Cardiac fibroblast (primary cell): ENCODE measurements around the gene TMEM184B.

ENCODE experiments used
- DNase-seq, 2 donors: peaks; one replicate each; pipeline versions ENCODE4 v3.0.0 to v3.0.0-alpha.2; 2010; ENCODE audit warnings: low read depth in 2 of 2
- H3K4me3 ChIP-seq, 2 donors: replicated peaks in 1 of 2; 1 replicate in 1 of 2; 2 replicates in 1 of 2; pipeline ENCODE4 v1.5.1; 2011; ENCODE audit warnings: low read depth in 2 of 2, low read length in 2 of 2, mild to moderate bottlenecking in 2 of 2, moderate library complexity in 1 of 2
- TF ChIP-seq, protein P1 (sequence below): IDR thresholded peaks from one replicate; pipeline ENCODE4 v1.5.1; 2011; ENCODE audit warnings: low read depth, mild to moderate bottlenecking, low read length, inconsistent platforms

The TMEM184B gene

GRCh38 chr22:38305471-38306448 is 33.0 kb upstream of the TMEM184B start:
- H3K4me3 ChIP-seq = no peak overlapping the region
- TF ChIP-seq, protein P1, sequence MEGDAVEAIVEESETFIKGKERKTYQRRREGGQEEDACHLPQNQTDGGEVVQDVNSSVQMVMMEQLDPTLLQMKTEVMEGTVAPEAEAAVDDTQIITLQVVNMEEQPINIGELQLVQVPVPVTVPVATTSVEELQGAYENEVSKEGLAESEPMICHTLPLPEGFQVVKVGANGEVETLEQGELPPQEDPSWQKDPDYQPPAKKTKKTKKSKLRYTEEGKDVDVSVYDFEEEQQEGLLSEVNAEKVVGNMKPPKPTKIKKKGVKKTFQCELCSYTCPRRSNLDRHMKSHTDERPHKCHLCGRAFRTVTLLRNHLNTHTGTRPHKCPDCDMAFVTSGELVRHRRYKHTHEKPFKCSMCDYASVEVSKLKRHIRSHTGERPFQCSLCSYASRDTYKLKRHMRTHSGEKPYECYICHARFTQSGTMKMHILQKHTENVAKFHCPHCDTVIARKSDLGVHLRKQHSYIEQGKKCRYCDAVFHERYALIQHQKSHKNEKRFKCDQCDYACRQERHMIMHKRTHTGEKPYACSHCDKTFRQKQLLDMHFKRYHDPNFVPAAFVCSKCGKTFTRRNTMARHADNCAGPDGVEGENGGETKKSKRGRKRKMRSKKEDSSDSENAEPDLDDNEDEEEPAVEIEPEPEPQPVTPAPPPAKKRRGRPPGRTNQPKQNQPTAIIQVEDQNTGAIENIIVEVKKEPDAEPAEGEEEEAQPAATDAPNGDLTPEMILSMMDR = peak; percentile 21
- DNase-seq = peak; percentile 51 to 78

DNA sequence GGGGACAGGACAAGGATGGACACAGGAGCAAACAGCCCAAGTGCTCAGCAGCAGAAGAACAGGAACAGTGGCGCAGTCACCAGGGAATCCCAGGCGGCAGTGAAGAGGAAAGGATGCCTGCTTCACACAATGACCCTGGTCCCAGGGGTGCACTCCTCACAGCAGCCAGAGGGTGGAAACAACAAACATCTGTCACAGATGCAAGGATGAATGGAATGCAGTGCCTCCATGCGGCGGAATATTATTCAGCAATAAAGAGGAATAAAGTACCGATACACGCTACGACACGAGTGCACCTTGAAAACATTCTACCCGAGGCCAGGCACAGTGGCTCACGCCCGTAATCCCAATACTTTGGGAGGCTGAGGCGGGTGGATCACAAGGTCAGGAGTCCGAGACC is 31.7 kb upstream of the TMEM184B start:
- no peak overlapping the region for H3K4me3 ChIP-seq
- peak; percentile 31 to 80 for DNase-seq
- TF ChIP-seq, protein P1 = peak; percentile 52

- no peak overlapping the region for H3K4me3 ChIP-seq
- peak in 1 of 2 donors; percentile 22 for DNase-seq
- TF ChIP-seq, protein P1 = no peak
These were observed 31.2 kb upstream of the TMEM184B start for GRCh38 chr22:38303974-38304373.

- no peak for DNase-seq
- no peak overlapping the region for H3K4me3 ChIP-seq
- TF ChIP-seq, protein P1 = no peak
These were observed 30.1 kb upstream of the TMEM184B start for GRCh38 chr22:38302906-38303305.

DNA sequence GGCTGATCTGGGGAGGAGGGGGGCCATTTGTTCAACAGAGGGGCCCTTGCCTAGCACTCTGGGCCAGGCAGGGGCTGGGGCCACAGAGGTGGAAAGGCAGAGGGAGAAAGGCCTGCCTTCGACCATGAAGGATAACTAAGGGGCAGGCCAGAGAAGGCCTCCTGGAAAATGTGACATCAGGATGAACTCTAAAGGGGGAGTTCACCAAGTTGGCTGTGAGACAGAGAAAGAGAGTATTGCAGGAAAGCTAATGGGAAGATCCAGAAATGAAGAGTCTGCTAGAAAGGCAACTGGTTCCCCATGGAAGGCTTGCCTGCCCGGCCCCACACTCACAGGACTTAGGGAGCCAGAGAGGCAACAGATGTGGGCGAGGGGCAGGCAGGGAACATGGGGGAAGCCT is 28.1 kb upstream of the TMEM184B start:
- no peak for DNase-seq
- TF ChIP-seq, protein P1 = no peak
- H3K4me3 ChIP-seq = no peak overlapping the region

GRCh38 chr22:38300197-38300945 is 27.6 kb upstream of the TMEM184B start:
- no peak for DNase-seq
- no peak overlapping the region for H3K4me3 ChIP-seq
- TF ChIP-seq, protein P1 = no peak
